T-helper 2 cell treated with Interferon-gamma antibody and Interleukin-4, amounts not matched to agents 5 μg/mL and 100 μg/mL, for 36 hours (primary cell): ENCODE results near the gene LIX1.

ENCODE experiments used
- DNase-seq: peaks from one replicate; pipeline ENCODE4 v3.0.0; 2021; ENCODE audit warnings: low spot score
- H3K27ac Mint-ChIP-seq: one replicate; pipeline ENCODE4 v1.8.0; 2021; ENCODE audit warnings: mild to moderate bottlenecking, mixed read lengths
- H3K27me3 Mint-ChIP-seq: one replicate; pipeline ENCODE4 v1.8.0; 2021; ENCODE audit warnings: low read depth, mixed read lengths
- H3K36me3 Mint-ChIP-seq: one replicate; pipeline ENCODE4 v1.8.0; 2021; ENCODE audit warnings: low read depth, mixed read lengths
- H3K4me1 Mint-ChIP-seq: one replicate; pipeline ENCODE4 v1.8.0; 2021; ENCODE audit warnings: low read depth, mixed read lengths
- H3K4me3 Mint-ChIP-seq: one replicate; pipeline ENCODE4 v1.8.0; 2022; ENCODE audit warnings: mild to moderate bottlenecking, moderate library complexity, mixed read lengths
- H3K9me3 Mint-ChIP-seq: one replicate; pipeline ENCODE4 v1.8.0; 2021; ENCODE audit warnings: mixed read lengths

The LIX1 gene

DNA sequence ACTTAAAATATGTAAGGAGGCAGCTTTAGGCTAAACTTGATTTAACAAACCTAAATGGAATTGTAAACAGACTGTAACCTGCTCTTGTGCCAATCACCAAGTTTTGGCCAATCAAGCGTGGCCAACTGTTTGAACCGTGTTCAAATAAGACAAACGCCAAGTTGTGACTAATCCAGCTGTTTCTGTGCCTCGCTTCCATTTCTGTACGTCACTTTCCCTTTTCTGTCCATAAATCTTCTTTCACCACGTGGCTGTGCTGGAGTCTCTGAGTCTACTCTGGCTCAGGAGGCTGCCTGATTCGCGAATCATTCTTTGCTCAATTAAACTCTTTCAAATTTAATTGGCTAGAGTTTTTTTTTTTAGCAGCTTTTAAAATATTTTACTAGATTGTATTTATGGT, 71.3 kb downstream of the LIX1 start:
- no peak overlapping the region for H3K4me3 Mint-ChIP-seq
- peaks cover 28% of the 10 kb centered on the region for H3K27me3 Mint-ChIP-seq
- H3K36me3 Mint-ChIP-seq: no peaks in the 10 kb centered on the region
- no peak for DNase-seq
- H3K27ac Mint-ChIP-seq: no peak overlapping the region
- peaks cover 1% of the 10 kb centered on the region for H3K4me1 Mint-ChIP-seq
- no peaks in the 10 kb centered on the region for H3K9me3 Mint-ChIP-seq

DNA sequence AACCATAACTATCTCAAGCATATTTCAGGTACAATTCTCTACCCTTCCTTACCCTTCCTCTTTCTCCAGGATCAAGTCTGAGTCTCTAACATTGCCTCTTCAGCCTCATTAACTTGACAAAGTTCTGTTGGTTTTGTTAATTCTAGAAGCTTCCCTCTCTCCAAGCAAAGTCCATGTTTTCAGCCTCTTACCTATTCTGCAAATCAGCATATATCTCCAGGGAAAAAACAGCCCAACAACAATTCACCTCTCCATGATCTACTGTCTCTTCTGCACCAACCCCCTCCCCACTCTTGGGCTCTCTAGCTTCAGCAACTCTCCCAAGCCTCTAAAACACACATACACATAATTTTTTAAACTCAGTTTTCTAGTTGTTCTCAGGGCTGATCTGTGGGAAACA, 72.2 kb downstream of the LIX1 start:
- Mint-ChIP-seq H3K9me3 (no peaks in the 10 kb centered on the region), H3K4me3 (no peak overlapping the region), H3K27me3 (peaks cover 33% of the 10 kb centered on the region), H3K4me1 (peaks cover 1% of the 10 kb centered on the region), H3K36me3 (no peaks in the 10 kb centered on the region), H3K27ac (no peak overlapping the region)
- no peak for DNase-seq

GRCh38 chr5:97067296-97067850, 75.0 kb downstream of the LIX1 start:
- no peaks in the 10 kb centered on the region for H3K9me3 Mint-ChIP-seq
- no peak for DNase-seq
- no peaks in the 10 kb centered on the region for H3K36me3 Mint-ChIP-seq
- no peaks in the 10 kb centered on the region for H3K4me1 Mint-ChIP-seq
- peaks cover 36% of the 10 kb centered on the region for H3K27me3 Mint-ChIP-seq
- no peak overlapping the region for H3K27ac Mint-ChIP-seq
- no peak overlapping the region for H3K4me3 Mint-ChIP-seq

GRCh38 chr5:97065475-97065874, 76.9 kb downstream of the LIX1 start:
- H3K4me3 Mint-ChIP-seq: no peak overlapping the region
- peaks cover 32% of the 10 kb centered on the region for H3K27me3 Mint-ChIP-seq
- no peak for DNase-seq
- no peaks in the 10 kb centered on the region for H3K4me1 Mint-ChIP-seq
- H3K36me3 Mint-ChIP-seq: no peaks in the 10 kb centered on the region
- H3K27ac Mint-ChIP-seq: no peak overlapping the region
- no peaks in the 10 kb centered on the region for H3K9me3 Mint-ChIP-seq

DNA sequence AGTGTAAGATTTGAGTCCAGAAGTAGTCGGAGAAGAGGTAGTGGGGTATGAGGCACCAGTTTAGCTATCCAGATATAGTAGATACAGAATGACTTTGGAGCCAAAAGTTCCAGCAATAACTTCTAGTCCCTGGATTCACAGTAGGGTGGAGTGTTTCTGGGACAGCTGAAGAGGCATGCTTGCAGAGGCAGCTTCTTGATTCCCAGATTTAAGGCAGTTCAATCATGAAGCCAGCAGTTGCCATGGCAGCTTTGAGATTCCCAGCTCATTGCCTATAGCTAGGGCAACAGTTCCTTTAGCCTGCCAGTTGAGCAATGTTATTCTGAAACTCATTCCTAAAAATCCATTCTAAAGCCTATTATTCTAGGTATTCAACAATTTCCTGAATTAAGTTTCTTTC, 79.2 kb downstream of the LIX1 start:
- Mint-ChIP-seq H3K4me3 (no peak overlapping the region), H3K27me3 (peaks cover 27% of the 10 kb centered on the region), H3K4me1 (no peaks in the 10 kb centered on the region), H3K27ac (no peak overlapping the region), H3K36me3 (no peaks in the 10 kb centered on the region), H3K9me3 (no peaks in the 10 kb centered on the region)
- no peak for DNase-seq

DNA sequence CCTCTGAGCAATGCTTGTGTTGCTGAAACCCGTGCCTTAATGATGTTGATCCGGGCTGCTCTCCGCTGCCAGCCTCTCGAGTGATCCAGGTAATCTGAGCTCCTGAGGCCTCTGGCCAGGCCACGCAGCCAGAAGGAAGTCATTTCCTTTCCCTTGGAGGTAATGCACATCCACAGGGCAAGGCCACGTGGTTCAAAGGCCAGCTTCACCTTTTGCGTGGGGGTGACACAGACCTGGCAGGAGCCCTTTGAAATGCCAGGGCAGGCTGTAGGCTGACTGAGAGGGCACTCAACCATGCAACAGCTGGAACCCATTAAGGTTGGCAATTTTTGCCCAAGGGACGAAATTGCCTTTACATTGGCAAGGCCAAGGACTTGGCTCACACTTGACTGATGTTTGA, 80.4 kb downstream of the LIX1 start:
- H3K36me3 Mint-ChIP-seq: no peaks in the 10 kb centered on the region
- DNase-seq: no peak

GRCh38 chr5:97056263-97056662, 86.1 kb downstream of the LIX1 start:
- H3K27me3 Mint-ChIP-seq: peaks cover 45% of the 10 kb centered on the region
- H3K4me1 Mint-ChIP-seq: peaks cover 3% of the 10 kb centered on the region
- no peak overlapping the region for H3K27ac Mint-ChIP-seq
- no peaks in the 10 kb centered on the region for H3K36me3 Mint-ChIP-seq
- DNase-seq: no peak
- peaks cover 16% of the 10 kb centered on the region for H3K9me3 Mint-ChIP-seq
- no peak overlapping the region for H3K4me3 Mint-ChIP-seq

More for the DNA sequence above, 80.4 kb downstream of the LIX1 start:
- Mint-ChIP-seq H3K27ac (no peak overlapping the region), H3K4me3 (no peak overlapping the region), H3K27me3 (peaks cover 23% of the 10 kb centered on the region), H3K4me1 (no peaks in the 10 kb centered on the region), H3K9me3 (no peaks in the 10 kb centered on the region)

DNA sequence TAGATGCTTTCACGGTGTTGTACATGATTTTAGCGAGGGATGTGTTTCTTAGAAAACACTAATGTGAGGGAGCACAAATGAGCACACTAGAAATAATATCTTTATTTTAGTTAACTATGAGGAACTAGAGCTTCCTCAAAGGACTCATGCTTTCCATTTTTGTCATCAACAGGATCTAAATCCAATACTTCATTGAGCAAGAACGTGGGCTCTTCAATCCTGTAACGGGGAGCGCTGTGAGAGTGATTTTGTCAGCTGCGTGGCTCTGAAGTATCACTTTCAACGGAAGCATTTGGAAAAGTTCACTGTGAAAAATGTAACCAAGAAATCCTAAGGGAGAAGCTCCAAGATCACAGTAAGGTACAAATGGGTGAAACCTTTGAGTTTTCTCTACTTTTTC, 93.2 kb downstream of the LIX1 start:
- no peaks in the 10 kb centered on the region for H3K36me3 Mint-ChIP-seq
- DNase-seq: no peak
- H3K27me3 Mint-ChIP-seq: peaks cover 45% of the 10 kb centered on the region
- no peak overlapping the region for H3K27ac Mint-ChIP-seq
- H3K4me1 Mint-ChIP-seq: peaks cover 9% of the 10 kb centered on the region
- peaks cover 16% of the 10 kb centered on the region for H3K9me3 Mint-ChIP-seq
- H3K4me3 Mint-ChIP-seq: no peak overlapping the region

GRCh38 chr5:97047076-97047475, 95.3 kb downstream of the LIX1 start:
- H3K27ac Mint-ChIP-seq: no peak overlapping the region

DNA sequence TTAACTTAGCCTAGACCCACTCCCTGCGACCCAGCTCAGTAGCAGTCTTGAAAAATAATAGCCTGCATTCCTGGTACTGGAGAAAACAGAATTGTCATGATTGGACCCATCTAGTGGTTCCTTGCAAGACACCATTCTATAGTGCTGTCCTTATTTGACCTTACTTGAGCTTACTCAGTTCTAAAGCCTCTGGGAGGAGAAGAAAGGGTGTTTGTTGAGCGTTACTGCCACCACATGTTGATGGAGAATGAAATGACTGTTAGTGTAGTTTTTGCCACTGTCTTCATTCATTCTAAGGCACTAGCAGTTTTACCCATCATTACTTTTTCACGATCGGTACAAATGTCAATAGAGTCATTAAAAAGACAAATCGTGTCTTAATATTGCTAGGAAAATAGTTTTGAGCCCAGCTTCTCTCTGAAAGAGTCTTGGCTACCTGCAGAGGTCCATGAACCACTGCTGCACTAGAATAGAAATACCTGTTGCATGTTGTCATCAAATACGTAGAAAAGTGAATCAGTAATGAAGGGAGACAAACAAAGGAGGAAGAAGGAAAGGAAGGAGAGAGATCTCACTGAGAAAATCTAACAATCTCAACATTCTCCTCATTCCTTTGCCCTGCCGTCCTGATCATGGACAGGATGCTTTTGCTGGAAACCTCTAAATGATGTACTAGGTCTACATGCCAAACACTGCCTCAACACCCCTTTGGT, 96.0 kb downstream of the LIX1 start:
- Mint-ChIP-seq H3K27me3 (peaks cover 22% of the 10 kb centered on the region), H3K4me1 (peaks cover 6% of the 10 kb centered on the region), H3K27ac (no peak overlapping the region), H3K4me3 (no peak overlapping the region), H3K9me3 (no peaks in the 10 kb centered on the region), H3K36me3 (no peaks in the 10 kb centered on the region)
- DNase-seq: no peak

More at GRCh38 chr5:97047076-97047475, 95.3 kb downstream of the LIX1 start:
- Mint-ChIP-seq H3K4me1 (peaks cover 9% of the 10 kb centered on the region), H3K27me3 (peaks cover 26% of the 10 kb centered on the region), H3K9me3 (peaks cover 3% of the 10 kb centered on the region), H3K4me3 (no peak overlapping the region), H3K36me3 (no peaks in the 10 kb centered on the region)
- no peak for DNase-seq

DNA sequence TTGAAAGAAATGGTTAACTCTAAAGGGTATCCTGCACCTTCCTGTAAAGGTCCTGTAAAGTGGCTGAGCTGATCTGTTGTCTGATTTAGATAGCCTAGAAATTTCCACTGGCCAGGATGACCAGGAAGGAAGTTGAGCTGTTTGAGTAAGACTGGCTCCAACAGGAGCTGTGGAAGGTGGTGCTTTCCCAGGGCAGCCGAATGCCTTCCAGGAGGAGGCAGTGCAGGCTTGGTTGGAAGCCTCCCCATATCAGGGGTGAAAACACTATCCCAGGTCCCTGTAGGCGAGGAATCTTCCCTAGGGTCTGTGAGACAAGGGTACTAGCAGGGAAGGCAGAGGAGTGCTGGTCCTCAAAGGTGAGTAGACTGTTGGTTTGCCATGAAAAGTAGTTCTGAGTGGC, 98.4 kb downstream of the LIX1 start:
- DNase-seq: no peak
- Mint-ChIP-seq H3K36me3 (no peaks in the 10 kb centered on the region), H3K4me1 (peaks cover 4% of the 10 kb centered on the region)

DNA sequence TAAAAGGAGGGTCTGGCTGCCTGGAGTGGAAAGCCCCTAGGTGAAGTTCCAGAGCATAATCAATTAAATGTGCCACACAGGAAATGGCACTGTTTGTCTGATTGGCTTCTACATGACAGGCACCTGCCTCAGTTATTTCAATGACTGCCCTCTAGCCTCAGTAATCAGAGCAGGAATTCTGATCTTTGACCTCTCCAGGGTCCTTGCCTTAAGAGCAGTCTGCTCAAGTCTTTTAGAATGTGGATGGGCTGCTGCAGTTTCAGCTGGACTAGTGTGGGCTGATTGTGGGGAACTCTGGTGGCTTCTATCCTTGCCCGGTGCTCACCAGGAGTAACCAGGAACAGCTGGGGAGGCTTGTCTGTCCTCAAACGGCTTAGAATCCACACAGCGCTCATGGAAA, 98.9 kb downstream of the LIX1 start:
- H3K4me1 Mint-ChIP-seq: peaks cover 4% of the 10 kb centered on the region

More for the DNA sequence above, 98.4 kb downstream of the LIX1 start:
- Mint-ChIP-seq H3K4me3 (no peak overlapping the region), H3K27ac (no peak overlapping the region), H3K9me3 (no peaks in the 10 kb centered on the region), H3K27me3 (peaks cover 10% of the 10 kb centered on the region)

DNA sequence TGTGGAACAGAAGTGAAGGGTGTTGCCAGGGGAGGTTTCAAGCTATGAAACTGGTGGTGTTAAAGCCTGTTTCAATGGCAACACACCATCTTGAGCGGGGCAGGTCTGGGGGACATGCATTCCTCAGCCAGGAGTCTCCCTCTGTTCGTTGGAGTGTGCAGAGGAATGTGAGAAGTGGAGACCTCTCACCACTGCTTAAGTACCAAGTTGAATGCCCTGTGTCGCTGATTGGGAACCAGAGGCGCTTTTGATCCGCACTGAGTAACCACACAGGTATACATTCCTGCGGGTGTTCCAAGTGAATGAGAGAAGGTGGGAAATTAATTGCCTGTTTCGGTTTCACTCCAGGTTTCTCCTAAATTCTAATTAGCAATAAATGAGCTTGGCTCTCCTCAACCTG, 99.4 kb downstream of the LIX1 start:
- Mint-ChIP-seq H3K36me3 (no peaks in the 10 kb centered on the region), H3K9me3 (no peaks in the 10 kb centered on the region), H3K27ac (no peak overlapping the region)

More for the DNA sequence above, 98.9 kb downstream of the LIX1 start:
- no peak for DNase-seq
- Mint-ChIP-seq H3K27ac (no peak overlapping the region), H3K27me3 (peaks cover 6% of the 10 kb centered on the region), H3K36me3 (no peaks in the 10 kb centered on the region), H3K4me3 (no peak overlapping the region), H3K9me3 (no peaks in the 10 kb centered on the region)

More for the DNA sequence above, 99.4 kb downstream of the LIX1 start:
- DNase-seq: no peak
- Mint-ChIP-seq H3K4me3 (no peak overlapping the region), H3K4me1 (peaks cover 4% of the 10 kb centered on the region), H3K27me3 (peaks cover 3% of the 10 kb centered on the region)
